Peyer's patch (tissue), 4 donors: ENCODE measurements around the gene KCNQ1. TPM values are rescaled to one million over a fixed set of nuclear protein-coding genes. Genes with fewer than 3 reads are reported as not detected.
A peak's percentile ranks its signal among the peaks of the same experiment; 100 is the strongest.

ENCODE experiments used
- DNase-seq, 3 donors: peaks; one replicate each; pipeline ENCODE4 v3.0.0-alpha.2; 2017 to 2019
- H3K27ac ChIP-seq, 4 donors: fragments of 200-600 bp; sonication (generic); one replicate each; pipeline ENCODE4 v1.5.1; 2016 to 2019
- H3K27me3 ChIP-seq, 2 donors: fragments of 200-600 bp; sonication (generic); one replicate each; pipeline ENCODE4 v1.5.1; 2019
- H3K36me3 ChIP-seq, 3 donors: fragments of 200-600 bp; sonication (generic); one replicate each; pipeline ENCODE4 v1.5.1; 2016 to 2019
- H3K4me1 ChIP-seq, 4 donors: fragments of 200-600 bp; sonication (generic); one replicate each; pipeline ENCODE4 v1.5.1; 2016 to 2019
- H3K4me3 ChIP-seq, 4 donors: fragments of 200-600 bp; sonication (generic); 1 replicate in 3 of 4; 2 replicates in 1 of 4; pipeline ENCODE4 v1.5.1; 2016 to 2019; ENCODE audit warnings: mild to moderate bottlenecking in 1 of 4
- H3K9me3 ChIP-seq, 4 donors: fragments of 200-600 bp; sonication (generic); one replicate each; pipeline ENCODE4 v1.5.1; 2016 to 2019; ENCODE audit warnings: mild to moderate bottlenecking in 1 of 4
- POLR2A ChIP-seq, 2 donors: fragments of 450-650 bp; IDR thresholded peaks; one replicate each; pipeline ENCODE4 v1.5.1; 2017; ENCODE audit warnings: antibody characterized with exemption in 2 of 2, mild to moderate bottlenecking in 2 of 2, moderate library complexity in 2 of 2
- total RNA-seq, 4 donors: library from RNA; depleted of rRNA; stranded (reverse); fragments of >200 nt; gene quantifications; one replicate each; pipeline ENCODE4 v1.1.0, GENCODE V29; 2016
- TF ChIP-seq, protein P1 (sequence below), 6 experiments: fragments of 450-650 bp in 4 of 6; fragments of 200-600 bp in 2 of 6; sonication (generic) in 1 of 6; IDR thresholded peaks; one replicate each; pipeline ENCODE4 v1.5.1; 2017 to 2019; ENCODE audit warnings: antibody characterized with exemption in 6 of 6, mild to moderate bottlenecking in 3 of 6, moderate library complexity in 1 of 6

KCNQ1 gene
- total RNA-seq, 4 donors from 2014 or later = 50.6 to 66.4 (median 54.2) TPM

DNA sequence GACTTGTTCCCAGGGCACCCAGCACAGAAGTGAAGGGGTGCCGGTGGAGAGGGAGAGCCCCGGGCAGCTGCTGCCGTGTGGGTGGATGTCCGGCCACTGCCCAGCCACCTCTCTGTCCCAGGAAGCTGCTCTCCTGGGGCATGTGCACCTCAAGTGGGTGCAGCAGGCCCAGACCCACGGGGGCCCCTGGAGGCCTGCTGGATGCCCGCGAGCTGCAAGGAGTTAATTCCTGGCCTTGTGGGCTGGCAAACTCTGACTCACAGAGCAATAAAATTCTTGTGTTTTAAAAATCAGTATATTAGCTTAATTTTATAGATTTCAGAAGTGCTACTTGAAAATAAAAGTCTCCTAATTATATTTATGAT lies 292.4 kb downstream of the KCNQ1 start:
- Histone ChIP-seq H3K27ac (peak overlapping the region in 2 of 4 donors; percentile 2 to 27), H3K4me3 (no peak overlapping the region), H3K4me1 (peaks cover 0 to 24% (median 2%) of the 10 kb centered on the region in 4 donors), H3K9me3 (no peaks in the 10 kb centered on the region), H3K27me3 (no peaks in the 10 kb centered on the region), H3K36me3 (no peaks in the 10 kb centered on the region)
- TF ChIP-seq, protein P1, sequence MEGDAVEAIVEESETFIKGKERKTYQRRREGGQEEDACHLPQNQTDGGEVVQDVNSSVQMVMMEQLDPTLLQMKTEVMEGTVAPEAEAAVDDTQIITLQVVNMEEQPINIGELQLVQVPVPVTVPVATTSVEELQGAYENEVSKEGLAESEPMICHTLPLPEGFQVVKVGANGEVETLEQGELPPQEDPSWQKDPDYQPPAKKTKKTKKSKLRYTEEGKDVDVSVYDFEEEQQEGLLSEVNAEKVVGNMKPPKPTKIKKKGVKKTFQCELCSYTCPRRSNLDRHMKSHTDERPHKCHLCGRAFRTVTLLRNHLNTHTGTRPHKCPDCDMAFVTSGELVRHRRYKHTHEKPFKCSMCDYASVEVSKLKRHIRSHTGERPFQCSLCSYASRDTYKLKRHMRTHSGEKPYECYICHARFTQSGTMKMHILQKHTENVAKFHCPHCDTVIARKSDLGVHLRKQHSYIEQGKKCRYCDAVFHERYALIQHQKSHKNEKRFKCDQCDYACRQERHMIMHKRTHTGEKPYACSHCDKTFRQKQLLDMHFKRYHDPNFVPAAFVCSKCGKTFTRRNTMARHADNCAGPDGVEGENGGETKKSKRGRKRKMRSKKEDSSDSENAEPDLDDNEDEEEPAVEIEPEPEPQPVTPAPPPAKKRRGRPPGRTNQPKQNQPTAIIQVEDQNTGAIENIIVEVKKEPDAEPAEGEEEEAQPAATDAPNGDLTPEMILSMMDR (IDR thresholded peaks at IDR 0.05) = no peak
- TF ChIP-seq POLR2A (IDR thresholded peaks at IDR 0.05) = no peak
- no peak for DNase-seq

DNA sequence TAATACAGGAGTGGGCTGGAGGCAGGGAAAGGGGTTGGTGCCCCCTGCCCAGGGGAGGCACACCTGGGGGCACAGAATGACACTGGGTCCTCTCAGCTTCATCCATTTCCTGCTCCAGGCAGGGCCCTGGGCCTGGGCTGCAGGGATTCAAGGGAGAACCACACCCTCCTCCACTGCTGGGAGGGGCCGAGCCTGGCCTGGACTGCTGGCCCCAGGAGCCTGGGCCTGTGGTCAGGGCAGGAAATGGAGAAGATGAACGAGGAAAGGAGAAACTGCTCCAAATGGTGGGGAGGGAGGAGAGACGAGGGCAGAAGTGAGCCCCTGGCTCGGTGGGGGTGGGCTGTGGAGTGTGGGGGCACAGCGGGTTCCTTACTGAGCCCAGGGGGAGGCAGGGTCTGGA lies 293.1 kb downstream of the KCNQ1 start:
- peaks cover 0 to 24% (median 2%) of the 10 kb centered on the region in 4 donors for H3K4me1 ChIP-seq
- no peak overlapping the region for H3K4me3 ChIP-seq
- TF ChIP-seq, protein P1 (IDR thresholded peaks at IDR 0.05) = no peak
- TF ChIP-seq POLR2A (IDR thresholded peaks at IDR 0.05) = no peak
- no peaks in the 10 kb centered on the region for H3K9me3 ChIP-seq
- H3K27ac ChIP-seq = peak overlapping the region in 1 of 4 donors; percentile 2
- H3K36me3 ChIP-seq = no peaks in the 10 kb centered on the region
- DNase-seq = peak in 2 of 3 donors; percentile 72
- H3K27me3 ChIP-seq = no peaks in the 10 kb centered on the region

DNA sequence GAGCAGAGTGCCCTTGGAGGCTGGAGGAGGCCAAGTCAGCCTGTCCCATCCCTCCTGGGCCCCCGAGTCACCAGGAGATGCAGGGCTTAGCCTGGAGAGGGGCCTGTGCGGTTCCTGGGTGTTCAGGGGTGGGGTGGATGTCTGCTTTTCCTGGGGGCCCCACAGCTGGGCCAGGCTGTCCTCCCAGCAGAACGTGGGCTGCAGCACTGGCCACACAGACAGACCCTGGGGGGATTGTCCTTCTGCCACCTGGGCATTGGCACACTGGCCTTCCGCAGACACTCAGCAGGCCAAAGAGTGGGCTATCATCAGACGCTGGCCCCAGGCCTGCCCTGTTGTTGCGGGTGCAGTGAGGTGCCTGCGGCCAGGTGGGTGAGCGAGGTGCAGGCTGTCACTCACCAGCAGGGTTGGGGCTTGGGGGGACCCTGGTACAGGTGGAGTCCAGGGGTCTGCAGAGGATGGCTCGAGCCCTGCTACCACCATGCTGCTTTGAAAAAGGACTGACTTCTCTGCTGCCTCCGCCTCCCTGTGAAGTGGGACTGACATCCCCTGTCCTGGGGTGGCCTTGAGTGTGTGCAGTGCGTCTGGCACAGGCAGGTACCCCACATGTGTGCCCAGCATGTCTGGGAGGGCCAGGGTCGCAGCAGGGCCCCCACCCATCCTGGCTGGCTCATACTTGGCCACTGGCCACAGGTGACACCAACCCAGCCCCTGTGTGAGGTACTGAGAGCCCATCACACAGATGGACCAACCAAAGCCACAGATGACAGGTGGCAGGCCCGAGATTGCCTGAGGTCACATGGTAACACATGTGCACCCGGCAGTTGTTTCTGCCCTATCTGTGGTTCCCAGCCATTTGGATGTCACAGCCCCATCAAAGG lies 294.0 kb downstream of the KCNQ1 start:
- TF ChIP-seq, protein P1 (IDR thresholded peaks at IDR 0.05) = no peak
- TF ChIP-seq POLR2A (IDR thresholded peaks at IDR 0.05) = no peak
- Histone ChIP-seq H3K27ac (no peak overlapping the region), H3K4me1 (peaks cover 0 to 24% (median 2%) of the 10 kb centered on the region in 4 donors)

DNA sequence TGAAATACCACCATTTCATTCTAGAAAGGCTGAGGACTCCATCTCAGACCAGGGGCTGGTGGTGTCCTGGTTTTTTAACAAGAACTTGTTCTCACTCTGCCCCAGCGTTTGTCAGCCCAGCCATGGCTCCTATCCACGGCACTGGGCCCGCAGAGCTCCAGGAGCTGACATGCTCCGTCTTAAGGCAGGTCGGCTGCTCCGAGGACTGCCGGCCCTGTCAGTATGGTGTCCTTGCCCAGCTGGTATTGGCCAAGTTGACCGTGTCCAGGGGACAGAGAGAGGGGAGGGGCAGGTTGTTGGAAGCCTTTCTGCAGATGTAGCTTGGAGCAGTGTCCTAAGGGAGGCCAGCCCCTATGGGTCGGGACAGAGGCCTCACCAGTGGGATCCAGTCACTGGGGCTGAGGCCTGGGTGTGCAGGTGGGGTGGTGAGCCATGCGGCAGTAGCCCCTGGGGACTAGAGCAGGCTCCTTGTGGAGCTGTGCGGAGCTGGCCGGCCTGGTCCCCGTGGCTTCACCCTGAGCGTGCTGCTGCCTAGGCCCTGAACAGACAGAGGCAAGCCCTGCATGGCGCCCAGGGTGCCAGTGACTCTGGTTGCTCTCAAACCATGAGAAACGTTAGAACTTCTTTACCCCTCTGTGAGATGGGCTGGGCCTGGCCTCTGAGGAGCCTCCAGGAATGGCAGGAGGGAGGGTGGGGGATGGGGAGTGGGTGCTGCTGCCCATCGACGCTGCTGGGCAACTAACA lies 294.9 kb downstream of the KCNQ1 start:
- H3K27me3 ChIP-seq = no peaks in the 10 kb centered on the region
- peaks cover 0 to 24% (median 2%) of the 10 kb centered on the region in 4 donors for H3K4me1 ChIP-seq
- H3K27ac ChIP-seq = no peak overlapping the region
- no peak overlapping the region for H3K4me3 ChIP-seq
- no peaks in the 10 kb centered on the region for H3K9me3 ChIP-seq
- TF ChIP-seq POLR2A (IDR thresholded peaks at IDR 0.05) = no peak
- TF ChIP-seq, protein P1 (IDR thresholded peaks at IDR 0.05) = no peak
- H3K36me3 ChIP-seq = no peaks in the 10 kb centered on the region
- DNase-seq = no peak

More for the DNA sequence above, 294.0 kb downstream of the KCNQ1 start:
- H3K4me3 ChIP-seq = no peak overlapping the region
- no peaks in the 10 kb centered on the region for H3K9me3 ChIP-seq
- no peak for DNase-seq
- H3K36me3 ChIP-seq = no peaks in the 10 kb centered on the region
- H3K27me3 ChIP-seq = no peaks in the 10 kb centered on the region

DNA sequence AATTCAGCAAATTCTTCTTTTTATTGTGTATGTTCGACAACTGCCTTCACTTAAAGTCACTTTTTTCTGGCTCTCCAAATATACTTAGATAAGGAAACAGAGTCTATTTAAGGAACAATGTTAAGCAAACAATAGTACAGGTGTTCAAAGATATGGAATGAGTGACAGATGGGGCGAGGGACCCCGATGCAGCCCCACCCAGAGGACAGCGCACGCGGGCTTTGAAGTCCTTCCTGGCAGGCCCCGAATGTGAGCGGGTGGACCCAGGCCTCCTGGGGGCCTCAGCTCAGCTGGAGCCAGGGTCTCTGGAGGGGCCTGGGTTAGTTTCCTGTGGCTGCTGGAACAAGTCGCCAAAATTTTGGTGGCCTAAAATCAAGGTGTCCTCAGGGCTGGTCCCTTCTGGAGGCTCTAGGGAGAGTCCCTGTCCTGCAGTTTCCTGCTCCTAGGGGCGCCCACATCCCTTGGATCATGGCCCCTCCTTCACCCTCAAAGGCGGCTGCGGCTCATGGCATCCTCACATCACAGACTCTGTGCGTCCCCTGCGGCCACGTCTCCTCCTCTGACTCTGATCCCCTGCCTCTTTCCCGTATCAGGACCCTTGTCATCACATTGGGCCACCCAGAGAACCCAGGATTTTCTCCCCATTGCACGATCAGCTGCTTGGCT lies 295.6 kb downstream of the KCNQ1 start:
- H3K4me3 ChIP-seq = no peak overlapping the region
- no peak overlapping the region for H3K27ac ChIP-seq
- TF ChIP-seq, protein P1 (IDR thresholded peaks at IDR 0.05) = no peak
- TF ChIP-seq POLR2A (IDR thresholded peaks at IDR 0.05) = no peak
- DNase-seq = peak in 1 of 3 donors; percentile 41
- H3K9me3 ChIP-seq = no peaks in the 10 kb centered on the region
- no peaks in the 10 kb centered on the region for H3K36me3 ChIP-seq
- H3K4me1 ChIP-seq = peaks cover 0 to 24% (median 2%) of the 10 kb centered on the region in 4 donors
- H3K27me3 ChIP-seq = no peaks in the 10 kb centered on the region
